Breast epithelium (tissue), 3 donors: ENCODE data around the gene PKN1.

Experiments used
- POLR2A ChIP-seq: fragments of 450-650 bp; IDR thresholded peaks from one replicate; pipeline ENCODE4 v1.6.1; 2016; ENCODE audit warnings: antibody characterized with exemption, mild to moderate bottlenecking, moderate library complexity
- TF ChIP-seq, protein P1 (sequence below), 3 donors: fragments of 450-650 bp; IDR thresholded peaks; one replicate each; pipeline ENCODE4 v1.5.1; 2016 to 2017; ENCODE audit warnings: antibody characterized with exemption in 3 of 3, mild to moderate bottlenecking in 3 of 3, moderate library complexity in 3 of 3

DNA sequence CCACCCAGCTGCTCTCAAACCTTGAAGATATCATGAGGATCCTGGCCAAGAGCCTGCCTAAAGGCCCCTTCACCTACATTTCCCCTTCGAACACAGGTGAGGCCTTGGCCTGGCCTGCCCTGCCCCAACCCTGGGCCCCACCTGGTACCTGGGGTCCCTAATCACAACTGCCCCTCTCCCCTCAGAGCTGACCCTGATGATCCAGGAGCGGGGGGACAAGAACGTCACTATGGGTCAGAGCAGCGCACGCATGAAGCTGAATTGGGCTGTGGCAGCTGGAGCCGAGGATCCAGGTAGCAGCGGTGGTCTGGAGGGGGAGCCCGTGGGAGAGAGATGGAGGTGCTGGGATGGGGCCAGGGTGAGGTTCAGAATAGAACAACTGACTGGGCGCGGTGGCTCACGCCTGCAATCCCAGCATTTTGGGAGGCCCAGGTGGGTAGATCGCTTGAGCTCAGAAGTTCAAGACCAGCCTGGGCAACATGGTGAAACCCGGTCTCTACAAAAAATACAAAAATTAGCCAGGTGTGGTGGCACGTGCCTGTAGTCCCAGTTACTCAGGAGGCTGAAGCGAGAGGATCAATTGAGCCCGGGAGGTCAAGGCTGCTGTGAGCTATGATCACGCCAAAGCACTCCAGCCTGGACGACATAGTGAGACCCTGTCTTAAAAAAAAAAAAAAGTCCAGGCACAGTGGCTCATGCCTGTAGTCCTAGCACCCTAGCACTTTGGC is 31.5 kb upstream of the PKN1 start:
- TF ChIP-seq, protein P1, sequence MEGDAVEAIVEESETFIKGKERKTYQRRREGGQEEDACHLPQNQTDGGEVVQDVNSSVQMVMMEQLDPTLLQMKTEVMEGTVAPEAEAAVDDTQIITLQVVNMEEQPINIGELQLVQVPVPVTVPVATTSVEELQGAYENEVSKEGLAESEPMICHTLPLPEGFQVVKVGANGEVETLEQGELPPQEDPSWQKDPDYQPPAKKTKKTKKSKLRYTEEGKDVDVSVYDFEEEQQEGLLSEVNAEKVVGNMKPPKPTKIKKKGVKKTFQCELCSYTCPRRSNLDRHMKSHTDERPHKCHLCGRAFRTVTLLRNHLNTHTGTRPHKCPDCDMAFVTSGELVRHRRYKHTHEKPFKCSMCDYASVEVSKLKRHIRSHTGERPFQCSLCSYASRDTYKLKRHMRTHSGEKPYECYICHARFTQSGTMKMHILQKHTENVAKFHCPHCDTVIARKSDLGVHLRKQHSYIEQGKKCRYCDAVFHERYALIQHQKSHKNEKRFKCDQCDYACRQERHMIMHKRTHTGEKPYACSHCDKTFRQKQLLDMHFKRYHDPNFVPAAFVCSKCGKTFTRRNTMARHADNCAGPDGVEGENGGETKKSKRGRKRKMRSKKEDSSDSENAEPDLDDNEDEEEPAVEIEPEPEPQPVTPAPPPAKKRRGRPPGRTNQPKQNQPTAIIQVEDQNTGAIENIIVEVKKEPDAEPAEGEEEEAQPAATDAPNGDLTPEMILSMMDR (IDR thresholded peaks at IDR 0.05) = no peak
- no peak for TF ChIP-seq POLR2A
